AG09309 (cell line): ENCODE results near the gene BBX.

Experiments
- DNase-seq: peaks from one replicate; pipeline ENCODE4 v3.0.0-alpha.2; 2010; ENCODE audit warnings: low read depth
- H3K4me3 ChIP-seq: 2 replicates; pipeline ENCODE4 v1.5.1; 2011; ENCODE audit warnings: mild to moderate bottlenecking, low read depth, low read length, moderate library complexity; ENCODE audit not compliant: control insufficient read depth
- TF ChIP-seq, protein P1 (sequence below): IDR thresholded peaks from 2 replicates; pipeline ENCODE4 v1.5.1; 2011; ENCODE audit warnings: mild to moderate bottlenecking, low read depth, low read length, inconsistent platforms; ENCODE audit not compliant: insufficient read depth, control insufficient read depth; ENCODE audit errors: missing control alignments

BBX gene

DNA sequence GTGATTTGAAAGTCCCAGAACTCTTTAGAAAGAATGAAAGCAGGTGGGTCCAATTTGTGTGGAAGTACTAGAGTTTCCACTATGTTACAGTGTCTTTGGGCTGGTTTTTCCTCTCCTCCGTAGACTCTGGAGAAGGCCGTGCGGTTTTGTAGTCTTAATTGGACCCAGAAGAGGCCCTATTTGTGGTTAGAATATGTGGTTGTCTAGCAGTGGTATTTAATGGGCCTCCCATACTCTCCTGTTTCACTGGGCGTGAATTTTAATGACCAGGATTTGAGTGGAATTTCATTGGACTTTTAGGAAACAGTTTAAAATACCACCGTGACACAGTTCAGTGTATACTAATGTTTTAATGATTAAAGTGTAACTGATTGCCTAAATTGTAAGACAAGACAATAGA, 182.3 kb downstream of the BBX start:
- H3K4me3 ChIP-seq = no peak overlapping the region

DNA sequence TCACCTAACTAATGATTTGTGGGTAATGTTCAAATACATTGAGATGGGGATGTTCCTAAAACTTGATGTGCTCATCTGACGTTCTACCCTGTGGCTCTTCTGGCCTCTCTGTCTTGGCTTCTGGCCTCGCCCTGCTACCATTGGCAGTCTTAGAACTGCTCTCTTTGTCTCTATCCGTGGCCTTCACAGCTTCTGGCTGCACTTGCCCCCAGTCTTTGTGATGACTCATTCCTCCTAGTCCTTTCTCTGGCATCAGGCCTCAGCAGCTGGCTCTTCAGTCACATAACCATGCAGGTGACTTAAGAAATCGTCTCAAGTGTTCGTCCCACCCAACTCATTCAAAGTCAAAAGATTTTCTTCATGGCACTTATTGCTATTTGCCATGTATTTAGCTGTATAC, 188.1 kb downstream of the BBX start:
- DNase-seq = no peak
- TF ChIP-seq, protein P1, sequence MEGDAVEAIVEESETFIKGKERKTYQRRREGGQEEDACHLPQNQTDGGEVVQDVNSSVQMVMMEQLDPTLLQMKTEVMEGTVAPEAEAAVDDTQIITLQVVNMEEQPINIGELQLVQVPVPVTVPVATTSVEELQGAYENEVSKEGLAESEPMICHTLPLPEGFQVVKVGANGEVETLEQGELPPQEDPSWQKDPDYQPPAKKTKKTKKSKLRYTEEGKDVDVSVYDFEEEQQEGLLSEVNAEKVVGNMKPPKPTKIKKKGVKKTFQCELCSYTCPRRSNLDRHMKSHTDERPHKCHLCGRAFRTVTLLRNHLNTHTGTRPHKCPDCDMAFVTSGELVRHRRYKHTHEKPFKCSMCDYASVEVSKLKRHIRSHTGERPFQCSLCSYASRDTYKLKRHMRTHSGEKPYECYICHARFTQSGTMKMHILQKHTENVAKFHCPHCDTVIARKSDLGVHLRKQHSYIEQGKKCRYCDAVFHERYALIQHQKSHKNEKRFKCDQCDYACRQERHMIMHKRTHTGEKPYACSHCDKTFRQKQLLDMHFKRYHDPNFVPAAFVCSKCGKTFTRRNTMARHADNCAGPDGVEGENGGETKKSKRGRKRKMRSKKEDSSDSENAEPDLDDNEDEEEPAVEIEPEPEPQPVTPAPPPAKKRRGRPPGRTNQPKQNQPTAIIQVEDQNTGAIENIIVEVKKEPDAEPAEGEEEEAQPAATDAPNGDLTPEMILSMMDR = no peak
- no peak overlapping the region for H3K4me3 ChIP-seq

More for the DNA sequence above, 182.3 kb downstream of the BBX start:
- peak; percentile 57 for DNase-seq
- TF ChIP-seq, protein P1 = no peak

DNA sequence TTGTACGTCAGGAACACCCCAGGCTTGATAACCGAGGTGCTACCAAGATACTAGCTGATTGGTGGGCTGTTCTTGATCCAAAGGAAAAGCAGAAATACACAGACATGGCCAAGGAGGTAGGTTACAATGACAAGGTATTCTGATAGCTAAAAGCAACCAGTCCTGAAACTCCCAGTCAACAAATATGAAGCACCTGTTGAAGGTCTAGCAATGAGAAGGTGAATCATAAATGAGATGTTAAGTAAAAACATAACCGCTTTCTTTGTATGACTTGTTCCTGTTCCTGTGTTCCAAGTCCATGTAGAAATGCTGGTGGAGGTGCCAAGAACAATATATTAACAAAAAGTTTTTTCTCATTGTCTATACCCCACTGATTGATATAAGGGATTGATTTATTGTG, 194.0 kb downstream of the BBX start:
- DNase-seq = no peak
- no peak overlapping the region for H3K4me3 ChIP-seq
- TF ChIP-seq, protein P1 = no peak

DNA sequence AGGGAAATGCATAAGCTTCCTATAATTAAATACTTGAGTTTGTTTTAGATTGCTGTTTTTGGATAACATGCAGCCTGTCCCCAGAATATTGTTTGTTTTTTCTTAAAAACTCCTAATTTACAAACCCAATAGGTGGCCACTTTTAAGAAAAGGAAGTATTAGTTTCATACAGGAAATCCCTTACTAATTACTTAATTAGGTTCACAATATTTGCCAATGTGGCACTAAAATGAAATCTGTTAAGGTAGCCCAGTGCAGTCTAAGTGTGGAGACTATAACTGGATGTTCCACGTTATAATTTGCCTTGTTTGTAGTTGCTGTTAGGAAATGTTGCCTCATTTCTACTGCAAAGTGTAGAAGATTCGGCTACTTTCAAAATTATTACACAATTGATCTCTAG, 195.8 kb downstream of the BBX start:
- H3K4me3 ChIP-seq = no peak overlapping the region
- TF ChIP-seq, protein P1 = no peak
- no peak for DNase-seq

DNA sequence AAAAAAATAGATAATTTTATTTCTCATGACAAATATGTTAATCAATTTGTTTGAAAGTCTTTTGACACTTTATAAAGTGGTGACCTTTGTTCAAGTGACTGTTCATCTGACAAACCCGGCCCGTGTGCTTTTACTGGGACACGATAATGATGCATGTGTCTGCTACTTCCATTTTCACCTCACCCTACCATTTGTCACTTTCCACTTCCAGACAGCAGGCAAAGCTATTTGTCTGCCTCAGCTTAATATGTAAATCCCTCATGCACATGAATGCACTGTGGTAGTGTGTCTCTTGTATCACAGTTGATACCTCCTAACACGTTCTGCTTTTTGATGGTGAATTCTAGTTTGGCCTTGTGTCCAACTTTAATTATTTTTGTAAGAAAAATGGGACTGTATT, 204.3 kb downstream of the BBX start:
- H3K4me3 ChIP-seq = no peak overlapping the region
- DNase-seq = no peak
- TF ChIP-seq, protein P1 = no peak

DNA sequence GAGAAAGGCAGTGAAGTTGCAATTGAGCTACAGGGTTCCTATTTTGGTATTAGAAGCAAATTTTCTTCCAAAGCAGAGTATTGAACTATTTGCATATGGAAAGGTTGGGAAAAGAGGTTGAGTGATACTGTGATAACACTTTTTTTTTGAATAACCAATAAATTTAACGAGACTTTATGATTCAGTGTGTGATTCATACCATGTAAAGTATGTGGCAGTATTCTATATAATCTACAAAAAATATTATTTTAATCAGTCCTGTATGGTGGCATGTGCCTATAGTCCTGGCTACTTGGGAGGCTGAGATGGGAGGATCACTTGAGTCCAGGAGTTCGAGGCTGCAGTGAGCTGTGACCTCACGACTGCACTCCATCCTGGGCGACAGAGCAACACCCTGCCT, 206.9 kb downstream of the BBX start:
- no peak for DNase-seq

More for the DNA sequence above, 206.9 kb downstream of the BBX start:
- no peak overlapping the region for H3K4me3 ChIP-seq
- TF ChIP-seq, protein P1 = no peak
